SK-N-SH treated with all-trans-retinoic acid at 6 μM for 48 hours (cell line): ENCODE data around the gene PAQR9.

Experiments
- CSDC2 ChIP-seq: fragments of 250-450 bp; sonication (Bioruptor Pico); IDR thresholded peaks from 2 replicates; pipeline ENCODE4 v1.5.0; 2020; ENCODE audit warnings: mild to moderate bottlenecking, moderate library complexity
- ESRRG ChIP-seq: fragments of 250-450 bp; sonication (Bioruptor Pico); IDR thresholded peaks from 2 replicates; pipeline ENCODE4 v1.6.1; 2021; ENCODE audit warnings: mild to moderate bottlenecking
- GLIS3 ChIP-seq: fragments of 250-450 bp; sonication (Bioruptor Pico); IDR thresholded peaks from 2 replicates; pipeline ENCODE4 v1.5.0; 2020; ENCODE audit warnings: mild to moderate bottlenecking, moderate library complexity
- ISL1 ChIP-seq: fragments of 250-450 bp; sonication (Bioruptor Pico); IDR thresholded peaks from 2 replicates; pipeline ENCODE4 v2.1.2; 2022; ENCODE audit warnings: mild to moderate bottlenecking, moderate library complexity
- OSR1 ChIP-seq: fragments of 250-450 bp; sonication (Bioruptor Pico); IDR thresholded peaks from 2 replicates; pipeline ENCODE4 v1.8.0; 2022; ENCODE audit warnings: moderate library complexity, mild to moderate bottlenecking, inconsistent platforms
- SNAI2 ChIP-seq: fragments of 250-450 bp; sonication (Bioruptor Pico); IDR thresholded peaks from 2 replicates; pipeline ENCODE4 v1.5.0; 2020; ENCODE audit warnings: mild to moderate bottlenecking, moderate library complexity
- TCF4 ChIP-seq: fragments of 250-450 bp; sonication (Bioruptor Pico); IDR thresholded peaks from 2 replicates; pipeline ENCODE4 v1.8.0; 2021; ENCODE audit warnings: mild to moderate bottlenecking, moderate library complexity, borderline replicate concordance
- ZFP3 ChIP-seq: fragments of 250-450 bp; sonication (Bioruptor Pico); IDR thresholded peaks from 2 replicates; pipeline ENCODE4 v1.5.0; 2020; ENCODE audit warnings: mild to moderate bottlenecking, moderate library complexity
- ZNF70 ChIP-seq: fragments of 450-650 bp; formaldehyde crosslinking; IDR thresholded peaks from 2 replicates; pipeline ENCODE4 v1.5.0; 2020; ENCODE audit warnings: mild to moderate bottlenecking, moderate library complexity
- ZNF8 ChIP-seq: fragments of 450-650 bp; formaldehyde crosslinking; IDR thresholded peaks from 2 replicates; pipeline ENCODE4 v1.5.0; 2020; ENCODE audit warnings: mild to moderate bottlenecking, moderate library complexity
- TF ChIP-seq, protein P1 (sequence below): fragments of 250-450 bp; sonication (Bioruptor Pico); IDR thresholded peaks from 2 replicates; pipeline ENCODE4 v1.8.0; 2020; ENCODE audit warnings: mild to moderate bottlenecking, moderate library complexity, borderline replicate concordance

DNA sequence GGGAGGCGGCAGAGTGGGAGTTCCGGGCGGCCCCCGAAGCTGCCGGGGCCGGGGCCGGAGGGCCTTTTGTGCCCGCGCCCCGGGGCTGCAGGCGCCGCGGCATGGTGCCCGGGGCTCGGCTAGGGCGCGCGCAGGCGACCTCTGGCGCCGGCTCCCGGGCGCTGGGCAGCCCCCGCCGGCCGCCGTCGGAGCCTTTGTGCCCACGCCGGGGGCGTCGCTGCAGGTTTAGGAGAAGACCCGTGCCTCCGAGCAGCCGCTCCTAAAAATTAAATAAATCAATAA lies 299 bp downstream of the PAQR9 start:
- TF ChIP-seq TCF4 (CRISPR knock-in tag), result no peak
- TF ChIP-seq, protein P1, sequence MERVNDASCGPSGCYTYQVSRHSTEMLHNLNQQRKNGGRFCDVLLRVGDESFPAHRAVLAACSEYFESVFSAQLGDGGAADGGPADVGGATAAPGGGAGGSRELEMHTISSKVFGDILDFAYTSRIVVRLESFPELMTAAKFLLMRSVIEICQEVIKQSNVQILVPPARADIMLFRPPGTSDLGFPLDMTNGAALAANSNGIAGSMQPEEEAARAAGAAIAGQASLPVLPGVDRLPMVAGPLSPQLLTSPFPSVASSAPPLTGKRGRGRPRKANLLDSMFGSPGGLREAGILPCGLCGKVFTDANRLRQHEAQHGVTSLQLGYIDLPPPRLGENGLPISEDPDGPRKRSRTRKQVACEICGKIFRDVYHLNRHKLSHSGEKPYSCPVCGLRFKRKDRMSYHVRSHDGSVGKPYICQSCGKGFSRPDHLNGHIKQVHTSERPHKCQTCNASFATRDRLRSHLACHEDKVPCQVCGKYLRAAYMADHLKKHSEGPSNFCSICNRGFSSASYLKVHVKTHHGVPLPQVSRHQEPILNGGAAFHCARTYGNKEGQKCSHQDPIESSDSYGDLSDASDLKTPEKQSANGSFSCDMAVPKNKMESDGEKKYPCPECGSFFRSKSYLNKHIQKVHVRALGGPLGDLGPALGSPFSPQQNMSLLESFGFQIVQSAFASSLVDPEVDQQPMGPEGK, result no peak
- no peak for TF ChIP-seq ISL1 (CRISPR knock-in tag)
- no peak for TF ChIP-seq SNAI2
- TF ChIP-seq CSDC2, result no peak
- no peak for TF ChIP-seq ZNF8
- no peak for TF ChIP-seq ESRRG (CRISPR knock-in tag)
- TF ChIP-seq ZFP3 (CRISPR knock-in tag), result no peak
- no peak for TF ChIP-seq OSR1 (CRISPR knock-in tag)
- TF ChIP-seq GLIS3, result no peak
- TF ChIP-seq ZNF70, result no peak
